ENCODE results near the gene RAPH1. TPM values are rescaled to one million over a fixed set of nuclear protein-coding genes. Genes with fewer than 3 reads are reported as not detected.
A peak's percentile ranks its signal among the peaks of the same experiment; 100 is the strongest.
"Not testable (repeated sequence)": the region's sequence is repeated elsewhere in the genome, so short reads cannot be mapped to it uniquely, and the experiment has no call there.

Gene RAPH1
- total and polyA plus RNA-seq, 9 of the 15 experiments (the other 6 are each of a cell fraction or from before 2014, with no cell fraction given), result 0.07 to 0.71 (median 0.27) TPM

- FAIRE-seq (no peak), DNase-seq (ENCODE audit: extremely low read depth in 1 of 4, low spot score in 3 of 4) (no peak), ATAC-seq (no peak)
- H3K9ac ChIP-seq (ENCODE audit: insufficient read depth in 1 of 2, low read depth in 2 of 2, low read length in 2 of 2), result no peak overlapping the region
- no peaks in the 10 kb centered on the region for H4K20me1 ChIP-seq (replicated peaks; ENCODE audit: control insufficient read depth, insufficient read depth, low read length)
- H3K9me1 ChIP-seq (ENCODE audit: control insufficient read depth, insufficient read depth, low read length), result no peaks in the 10 kb centered on the region
- H3K4me3 ChIP-seq, result no peak overlapping the region
- no peaks in the 10 kb centered on the region for H3K4me1 ChIP-seq (replicated peaks in 1 of 2; ENCODE audit: control insufficient read depth in 2 of 2, insufficient read depth in 2 of 2, low read length in 2 of 2)
- intact Hi-C loops (cut with micrococcal nuclease), result no loop called here
- H3K79me2 ChIP-seq (ENCODE audit: control insufficient read depth, insufficient read depth, low read length), result no peaks in the 10 kb centered on the region
- BruUV-seq (replicated peaks), result no TSS peak
- H3K36me3 ChIP-seq (ENCODE audit: control insufficient read depth, insufficient read depth, low read length), result no peaks in the 10 kb centered on the region
- no peak for TF ChIP-seq ZNF12 (CRISPR knock-in tag; IDR thresholded peaks at IDR 0.05)
- no peak for TF ChIP-seq ELK3 (CRISPR knock-in tag; IDR thresholded peaks at IDR 0.05)
- peak in 1 of 3 experiments; percentile 14; a peak in 2 of 6 replicates for TF ChIP-seq CTCF (IDR thresholded peaks at IDR 0.05 in 2 of 3, conservative IDR thresholded peaks at IDR 0.05 in 1 of 3; ENCODE audit: insufficient read depth in 2 of 3, low read depth in 1 of 3, low read length in 3 of 3)
- no peaks in the 10 kb centered on the region for H3K27me3 ChIP-seq (ENCODE audit: control insufficient read depth in 2 of 2, insufficient read depth in 2 of 2, low read length in 2 of 2)
- H3K27ac ChIP-seq (ENCODE audit: extremely low read depth, low read depth, low read length), result no peak overlapping the region
- no peaks in the 10 kb centered on the region for H3K9me3 ChIP-seq (replicated peaks; ENCODE audit: control insufficient read depth, insufficient read depth, low read depth, low read length)
- no peak overlapping the region for H2AFZ ChIP-seq (ENCODE audit: low read depth, low read length)
- ChIA-PET POLR2A (no interaction called here), CTCF (ENCODE audit: low intra/inter-chr PET ratio) (no interaction called here)
- H3K4me2 ChIP-seq (ENCODE audit: insufficient read depth, low read length), result no peak overlapping the region
- in situ Hi-C loops (cut with MboI), result no loop called here
These were observed 158.9 kb downstream of the RAPH1 start for GRCh38 chr2:203376173-203376572.

GRCh38 chr2:203372706-203373105 is 162.4 kb downstream of the RAPH1 start:
- H3K4me2 ChIP-seq (ENCODE audit: insufficient read depth, low read length); BruUV-seq (replicated peaks); H3K9ac ChIP-seq (ENCODE audit: insufficient read depth in 1 of 2, low read depth in 2 of 2, low read length in 2 of 2); H3K4me3 ChIP-seq; H3K4me1 ChIP-seq (replicated peaks in 1 of 2; ENCODE audit: control insufficient read depth in 2 of 2, insufficient read depth in 2 of 2, low read length in 2 of 2); H4K20me1 ChIP-seq (replicated peaks; ENCODE audit: control insufficient read depth, insufficient read depth, low read length); H3K9me3 ChIP-seq (replicated peaks; ENCODE audit: control insufficient read depth, insufficient read depth, low read depth, low read length); CTCF ChIA-PET (ENCODE audit: low intra/inter-chr PET ratio); H3K27me3 ChIP-seq (ENCODE audit: control insufficient read depth in 2 of 2, insufficient read depth in 2 of 2, low read length in 2 of 2); H3K9me1 ChIP-seq (ENCODE audit: control insufficient read depth, insufficient read depth, low read length); H2AFZ ChIP-seq (ENCODE audit: low read depth, low read length); H3K79me2 ChIP-seq (ENCODE audit: control insufficient read depth, insufficient read depth, low read length); H3K27ac ChIP-seq (ENCODE audit: extremely low read depth, low read depth, low read length); intact Hi-C loops (cut with micrococcal nuclease); DNase-seq (ENCODE audit: extremely low read depth in 1 of 4, low spot score in 3 of 4); H3K36me3 ChIP-seq (ENCODE audit: control insufficient read depth, insufficient read depth, low read length); POLR2A ChIA-PET; ATAC-seq; FAIRE-seq; in situ Hi-C loops (cut with MboI): not testable (repeated sequence)
- WGBS (ENCODE audit: insufficient coverage, low coverage, missing lambda C conversion rate), result no CpG with 5 or more reads among the region's 31 CpGs

Measured in K562 (cell line).